B cell (primary cell): ENCODE measurements around the gene TAGLN2.

ENCODE experiments used
- CTCF ChIP-seq: fragments of 200-600 bp; IDR thresholded peaks from one replicate; pipeline ENCODE4 v1.8.0; 2022; ENCODE audit warnings: antibody characterized with exemption, mild to moderate bottlenecking
- EZH2 ChIP-seq: IDR thresholded peaks from 2 replicates; pipeline ENCODE4 v1.6.1; 2012; ENCODE audit warnings: borderline replicate concordance, low read depth, mild to moderate bottlenecking, moderate library complexity, low read length; ENCODE audit not compliant: insufficient read depth, poor library complexity, severe bottlenecking

GRCh38 chr1:159928491-159929050 lies 3.3 kb upstream of the TAGLN2 start:
- TF ChIP-seq CTCF (no peak), EZH2 (no peak)
